ENCODE data around the gene ABCF1.
"Not testable (repeated sequence)": the region's sequence is repeated elsewhere in the genome, so short reads cannot be mapped to it uniquely, and the experiment has no call there.

Gene ABCF1

DNA sequence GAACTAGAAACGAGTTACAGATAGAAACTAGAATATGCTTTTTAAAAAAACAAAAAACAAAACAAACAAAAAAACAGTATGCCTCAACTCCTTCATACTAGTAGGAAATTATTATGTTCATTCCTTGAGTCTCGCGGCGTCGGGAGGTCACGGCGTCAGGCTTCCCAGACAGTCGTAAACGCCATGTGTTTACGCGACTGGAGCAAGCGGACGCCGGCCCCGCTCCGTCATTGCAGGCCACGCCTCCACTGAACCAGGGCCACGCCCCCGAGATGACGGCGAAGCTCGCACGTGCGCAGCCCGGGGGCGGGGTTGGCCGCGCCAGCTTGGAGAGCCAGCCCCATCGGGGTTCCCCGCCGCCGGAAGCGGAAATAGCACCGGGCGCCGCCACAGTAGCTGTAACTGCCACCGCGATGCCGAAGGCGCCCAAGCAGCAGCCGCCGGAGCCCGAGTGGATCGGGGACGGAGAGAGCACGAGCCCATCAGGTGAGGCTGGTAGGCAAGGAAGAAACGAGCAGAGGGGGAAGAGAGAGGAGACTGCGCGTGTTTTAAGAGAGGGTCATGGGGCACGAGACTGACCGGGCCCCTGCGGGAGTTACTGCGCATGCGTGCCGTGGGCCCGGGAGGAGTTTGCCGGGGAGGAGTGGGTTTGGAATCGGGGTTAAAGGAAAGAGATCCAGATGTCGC is at the start of gene ABCF1:
TSS of gene ABCF1 (plus strand) at position 368 of the 687 bp plus-strand sequence. CDS start at position 414, 46 bp downstream.
- peak; percentile 99 to 100 for DNase-seq

- DNase-seq: not testable (repeated sequence)
These were observed 49.3 kb upstream of the ABCF1 start for GRCh38 chr6:30521952-30522351.

DNA sequence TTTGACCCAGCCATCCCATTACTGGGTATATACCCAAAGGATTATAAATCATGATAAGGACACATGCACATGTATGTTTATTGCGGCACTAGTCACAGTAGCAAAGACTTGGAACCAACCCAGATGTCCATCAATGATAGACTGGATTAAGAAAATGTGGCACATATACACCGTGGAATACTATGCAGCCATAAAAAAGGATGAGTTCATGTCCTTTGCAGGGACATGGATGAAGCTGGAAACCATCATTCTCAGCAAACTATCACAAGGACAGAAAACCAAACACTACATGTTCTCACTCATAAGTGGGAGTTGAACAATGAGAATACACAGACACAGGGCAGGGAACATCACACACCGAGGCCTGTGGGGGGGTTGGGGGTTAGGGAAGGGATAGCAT is 44.8 kb upstream of the ABCF1 start:
- DNase-seq: not testable (repeated sequence)

- DNase-seq: peak; percentile 59 to 73
These were observed 41.8 kb upstream of the ABCF1 start for GRCh38 chr6:30529349-30529875.

DNA sequence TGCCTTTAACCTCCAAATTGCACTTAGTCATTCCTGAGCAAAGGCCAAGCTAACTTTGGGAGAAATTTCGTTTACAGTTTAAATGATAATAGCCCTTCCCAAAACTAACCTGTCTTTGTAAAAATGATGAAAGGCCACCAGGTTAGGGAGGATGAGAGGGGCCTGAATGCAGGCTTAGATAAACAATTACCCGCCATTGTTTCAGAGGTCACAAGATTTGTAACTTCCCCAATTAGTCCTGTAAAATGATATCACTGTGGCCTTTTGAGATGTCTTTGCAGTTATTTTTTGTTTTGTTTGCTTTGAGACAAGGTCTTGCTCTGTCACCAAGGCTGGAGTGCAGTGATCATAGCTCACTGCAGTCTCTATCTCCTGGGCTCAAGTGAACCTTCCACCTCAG is 41.2 kb upstream of the ABCF1 start:
- no peak for DNase-seq

DNA sequence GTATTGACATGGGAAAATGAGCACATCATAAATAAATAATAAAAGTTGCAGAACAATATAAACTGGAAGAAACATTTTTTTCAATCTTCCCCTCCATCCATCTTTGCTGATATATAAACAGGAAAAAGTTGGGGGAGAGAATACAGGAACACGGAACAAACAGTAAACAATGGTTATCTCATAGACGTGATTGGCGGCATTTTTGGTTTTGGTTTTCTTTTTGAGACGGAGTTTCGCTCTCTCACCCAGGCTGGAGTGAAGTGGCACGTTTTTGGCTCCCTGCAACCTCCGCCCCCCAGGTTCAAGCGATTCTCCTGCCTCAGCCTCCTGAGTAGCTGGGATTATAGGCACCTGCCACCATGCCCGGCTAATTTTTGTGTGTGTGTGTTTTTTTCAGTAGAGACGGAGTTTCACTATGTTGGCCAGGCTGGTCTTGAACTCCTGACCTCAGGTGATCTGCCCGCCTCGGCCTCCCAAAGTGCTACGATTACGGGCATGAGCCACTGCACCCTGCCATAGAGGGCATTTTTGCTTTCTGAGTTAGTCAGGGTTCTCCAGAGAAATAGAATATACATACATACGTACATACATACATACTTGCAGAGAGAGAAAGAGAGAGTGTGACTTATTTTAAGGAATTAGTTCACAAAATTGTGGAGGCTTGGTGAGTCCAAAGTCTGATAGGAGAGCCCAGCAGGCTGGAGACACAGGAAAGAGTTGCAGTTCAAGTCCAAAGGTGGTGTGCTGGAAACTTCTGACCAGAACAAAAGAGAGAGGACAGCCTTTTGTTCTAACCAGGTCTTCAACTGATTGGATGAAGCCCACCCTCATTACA is 37.6 kb upstream of the ABCF1 start:
- no peak for DNase-seq

DNA sequence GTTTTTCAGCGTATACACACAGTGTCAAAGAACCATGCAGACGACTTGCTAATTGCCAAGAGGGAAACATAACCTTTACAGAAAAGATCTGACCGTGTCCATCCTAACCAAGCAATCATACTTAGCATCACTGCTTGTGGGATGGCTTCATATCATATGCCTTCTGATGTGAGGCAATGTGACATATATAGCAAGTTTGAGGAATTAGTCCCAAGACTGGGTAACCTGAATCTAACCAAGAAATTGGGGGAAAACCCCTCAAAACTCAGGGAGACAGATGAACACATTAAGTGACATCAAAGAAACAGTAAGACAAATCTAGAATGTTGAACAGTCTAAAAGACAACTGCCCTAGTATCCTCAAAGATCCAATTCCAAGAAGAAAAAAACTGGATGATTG is 33.3 kb upstream of the ABCF1 start:
- DNase-seq: no peak

- DNase-seq: peak; percentile 80 to 83
These were observed 29.5 kb upstream of the ABCF1 start for GRCh38 chr6:30541515-30542403.

DNA sequence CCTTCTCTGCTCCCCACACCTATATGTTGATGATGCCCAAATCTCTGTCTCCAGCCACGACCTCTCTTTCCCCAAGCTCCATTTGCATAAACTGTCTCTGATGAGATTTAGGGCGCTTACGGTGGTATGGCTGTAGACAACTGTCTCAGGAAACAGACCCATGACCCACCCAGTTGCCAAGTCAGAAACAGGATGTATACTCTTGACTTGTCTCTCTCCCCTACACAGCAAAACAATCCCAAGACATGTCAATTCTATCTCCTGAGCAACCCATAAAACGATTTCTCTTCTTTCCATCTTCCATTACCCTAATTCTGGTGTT is 28.9 kb upstream of the ABCF1 start:
- DNase-seq: no peak

- no peak for DNase-seq
These were observed 28.3 kb upstream of the ABCF1 start for GRCh38 chr6:30542915-30543314.

DNA sequence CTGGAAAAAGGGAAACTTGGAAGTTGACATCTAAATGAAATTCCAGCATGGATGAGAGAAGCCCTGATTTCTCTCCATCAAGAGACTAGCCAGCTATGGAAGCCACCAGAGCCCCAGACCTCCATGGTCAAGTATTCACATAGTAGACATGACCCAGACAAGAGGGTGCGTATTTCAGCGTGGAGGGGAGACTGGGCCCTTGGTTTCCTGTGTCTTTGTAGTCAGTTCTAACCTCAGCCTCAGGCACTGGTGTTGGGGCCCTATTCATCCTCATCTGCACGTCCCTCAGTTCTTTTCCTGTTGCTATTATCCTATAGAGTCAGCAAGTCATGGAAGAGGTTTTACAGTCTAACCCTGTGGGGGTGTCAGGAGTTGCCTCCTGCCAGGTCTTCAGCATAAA is 27.4 kb upstream of the ABCF1 start:
- no peak for DNase-seq

DNA sequence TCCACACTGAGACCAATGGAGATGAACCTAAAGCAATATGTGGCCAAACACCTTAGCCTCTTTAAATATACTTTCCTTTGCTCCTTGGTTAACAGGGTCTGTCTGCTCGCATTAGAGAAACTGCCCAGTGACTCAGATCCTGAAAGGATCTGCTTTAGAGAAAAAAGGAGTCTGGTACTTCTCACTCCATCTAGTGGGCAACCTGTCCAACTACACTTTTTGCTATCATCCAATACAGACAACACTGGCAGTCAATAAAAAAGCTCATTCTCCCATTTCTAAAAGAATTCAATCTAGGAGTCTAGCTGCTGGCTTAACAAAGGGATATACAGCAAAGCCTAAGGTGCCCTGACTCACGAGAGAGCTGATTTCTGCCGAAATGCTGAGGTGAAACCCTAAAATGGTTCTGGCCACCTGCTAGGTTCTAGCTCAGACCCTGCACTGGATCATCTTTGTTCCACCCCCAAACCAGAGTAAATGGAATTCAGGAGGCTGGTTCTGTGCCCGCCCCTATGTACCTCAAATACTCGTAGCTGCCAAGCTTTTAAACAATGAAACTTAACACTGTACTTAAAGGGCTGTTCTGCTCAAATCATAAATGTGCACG is 26.5 kb upstream of the ABCF1 start:
- no peak for DNase-seq

GRCh38 chr6:30547454-30547853 is 23.8 kb upstream of the ABCF1 start:
- DNase-seq: no peak

DNA sequence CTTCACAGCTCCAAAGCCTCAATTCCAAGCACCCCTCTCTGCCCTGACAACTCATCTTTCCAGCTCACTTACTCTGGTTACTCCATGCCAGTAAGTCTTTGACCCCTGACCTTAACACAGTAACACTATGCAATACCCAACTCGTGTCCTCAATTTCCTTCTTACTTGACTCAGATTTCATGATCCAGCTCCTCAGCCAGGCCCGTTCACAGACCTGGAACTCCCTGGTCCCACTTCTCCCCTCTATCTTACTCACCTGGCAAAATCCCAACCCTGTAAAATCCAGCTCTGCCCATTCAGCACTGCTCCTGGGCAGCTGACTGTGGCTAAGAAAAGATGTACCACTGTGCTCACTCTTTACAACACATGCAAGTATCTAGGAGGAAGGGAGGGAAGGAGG is 22.9 kb upstream of the ABCF1 start:
- DNase-seq: no peak

DNA sequence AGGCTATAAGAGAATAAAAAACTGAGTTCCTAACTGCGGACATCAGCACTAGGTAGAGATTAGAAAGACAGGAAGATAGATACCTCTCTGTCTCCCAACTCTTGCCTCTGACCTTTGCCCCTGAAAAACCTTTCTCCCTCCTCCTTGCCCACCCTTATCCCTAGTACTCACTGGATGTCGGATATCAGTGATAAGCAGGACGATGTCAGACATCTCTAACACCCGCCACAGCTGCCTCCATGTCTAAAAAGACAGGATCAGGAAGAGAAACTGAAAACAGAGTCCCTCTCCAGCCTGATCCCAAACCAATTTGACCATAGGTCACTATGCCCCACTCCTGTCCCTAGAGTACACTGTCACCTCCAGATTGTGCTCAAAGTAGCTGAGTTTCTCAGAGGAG is 16.8 kb upstream of the ABCF1 start:
- no peak for DNase-seq

DNA sequence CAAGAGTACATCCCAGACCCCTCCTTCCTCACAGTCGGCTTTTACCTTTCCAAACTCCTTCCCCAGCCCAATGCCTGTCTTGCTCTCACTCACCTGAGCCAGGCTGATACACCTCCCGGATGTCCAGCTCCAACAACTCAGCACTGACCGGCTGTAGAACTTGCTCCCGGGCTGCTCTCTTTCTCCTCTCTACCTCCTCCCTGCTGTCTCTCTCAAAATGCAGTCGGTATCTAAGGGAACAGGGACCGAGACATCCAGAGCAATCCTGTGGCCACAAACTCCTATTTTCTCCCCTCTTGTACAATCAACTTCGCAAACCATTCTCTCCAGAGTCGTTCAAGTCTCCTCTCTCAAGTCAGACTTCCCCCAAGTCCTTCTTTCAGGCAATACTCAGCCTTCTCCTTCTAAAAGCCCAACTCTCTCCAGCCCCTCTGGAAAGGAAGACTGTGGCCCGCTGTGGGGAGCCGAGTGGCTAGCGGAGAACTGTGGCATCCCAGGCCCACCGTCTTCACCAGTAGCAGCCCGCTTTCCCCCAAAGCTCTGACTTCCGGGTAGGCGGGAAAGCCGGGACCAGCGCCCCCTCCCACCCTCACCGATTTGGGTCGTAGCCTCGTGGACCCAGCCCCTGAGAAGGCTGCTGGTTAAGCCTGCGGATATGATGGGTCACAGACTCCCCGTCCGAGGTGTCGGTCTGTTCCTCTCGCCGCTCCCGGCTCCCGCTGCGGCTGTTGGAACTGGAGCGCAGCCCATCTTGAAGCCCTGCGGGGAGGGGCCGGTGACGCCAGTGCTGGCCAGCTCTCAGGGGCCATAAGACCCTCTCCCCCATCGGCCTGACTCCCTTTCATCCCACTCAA is 16.1 kb upstream of the ABCF1 start:
- DNase-seq: no peak

DNA sequence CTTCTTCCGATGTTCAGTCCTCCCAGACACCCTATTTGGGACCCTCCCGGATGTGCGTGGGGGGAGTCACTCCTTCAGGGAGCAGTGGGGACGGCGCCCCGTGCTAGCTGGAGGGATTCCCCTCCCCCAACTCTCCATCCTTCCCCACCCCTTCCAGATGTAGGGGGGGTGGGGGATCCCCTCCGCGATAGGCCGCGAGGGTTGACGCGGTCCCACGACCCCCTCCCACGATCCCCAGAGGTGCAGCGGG is 15.5 kb upstream of the ABCF1 start:
- no peak for DNase-seq

GRCh38 chr6:30556066-30556905 is 15.0 kb upstream of the ABCF1 start, which contains the start of gene GNL1:
Gene GNL1, minus strand, starts transcription at chr6:30556489. Its CDS starts 286 bp downstream, at chr6:30556203.
- DNase-seq: peak; percentile 100

- DNase-seq: peak; percentile 89 to 93
These were observed 14.1 kb upstream of the ABCF1 start, which contains the start of gene PRR3 for GRCh38 chr6:30556906-30557682. Gene PRR3, plus strand, starts transcription at chr6:30557295. Its CDS starts 50 bp downstream, at chr6:30557345.

DNA sequence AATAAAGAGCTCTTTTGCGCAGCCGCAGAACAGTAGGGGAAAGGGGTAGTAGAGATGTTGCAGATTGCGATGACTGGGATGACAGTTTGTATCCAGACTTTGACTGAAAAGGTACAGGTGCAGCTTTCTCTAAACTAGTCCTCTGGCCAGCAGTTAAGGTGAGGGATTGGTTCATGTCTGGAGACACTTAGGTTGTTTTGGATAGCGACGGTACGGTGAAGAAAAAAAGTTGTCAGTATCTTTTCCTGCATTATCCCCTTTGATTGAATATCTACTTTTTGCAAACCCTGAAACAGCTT is 13.6 kb upstream of the ABCF1 start:
- DNase-seq: no peak
